H1 (cell line): ENCODE measurements around the gene NRP2. TPM values are rescaled to one million over a fixed set of nuclear protein-coding genes. Genes with fewer than 3 reads are reported as not detected.

ENCODE experiments used
- CTCF ChIA-PET: fragments of 300-600 bp; sonication (Branson Sonifier 250); formaldehyde crosslinking; loops from one replicate; lab custom pipeline; 2021; ENCODE audit not compliant: partially characterized antibody; lab: Charles Lee
- POLR2A ChIA-PET: fragments of 300-600 bp; sonication (Branson Sonifier 250); formaldehyde crosslinking; loops from one replicate; lab custom pipeline; 2021; ENCODE audit warnings: inconsistent platforms; ENCODE audit not compliant: partially characterized antibody; lab: Charles Lee
- DNase-seq, 2 experiments: peaks; one replicate each; pipeline versions ENCODE4 v3.0.0 to v3.0.0-alpha.2; 2010 to 2022; ENCODE audit warnings: low spot score in 2 of 2, low read depth in 1 of 2, mixed read lengths in 1 of 2
- FAIRE-seq: peaks from 2 replicates; lab custom pipeline; 2011; peaks lifted over from hg19 to GRCh38; lab: Jason Lieb, UNC
- H2AFZ ChIP-seq: 2 replicates; pipeline ENCODE4 v1.8.1; 2012; ENCODE audit warnings: low read length, inconsistent platforms
- H2AK5ac ChIP-seq: 2 replicates; pipeline ENCODE4 v1.6.1; 2013; ENCODE audit warnings: low read depth, low read length
- H2BK120ac ChIP-seq: replicated peaks from 2 replicates; pipeline ENCODE3; 2013; ENCODE audit warnings: low read depth, low read length, inconsistent platforms
- H2BK12ac ChIP-seq: 2 replicates; pipeline ENCODE4 v1.6.1; 2013; ENCODE audit warnings: low read depth, low read length
- H2BK15ac ChIP-seq: 2 replicates; pipeline ENCODE4 v1.6.1; 2013; ENCODE audit warnings: low read length
- H2BK20ac ChIP-seq: 2 replicates; pipeline ENCODE4 v1.6.1; 2013; ENCODE audit warnings: low read length
- H2BK5ac ChIP-seq: 2 replicates; pipeline ENCODE4 v1.6.1; 2013; ENCODE audit warnings: low read depth, low read length
- H3K14ac ChIP-seq: 2 replicates; pipeline ENCODE4 v1.6.1; 2013; ENCODE audit warnings: inconsistent platforms; ENCODE audit not compliant: insufficient read length
- H3K18ac ChIP-seq: 2 replicates; pipeline ENCODE4 v1.6.1; 2013; ENCODE audit warnings: low read length; ENCODE audit errors: extremely low read depth
- H3K23ac ChIP-seq: 2 replicates; pipeline ENCODE4 v1.6.1; 2013; ENCODE audit warnings: inconsistent platforms; ENCODE audit not compliant: insufficient read length
- H3K23me2 ChIP-seq: 2 replicates; pipeline ENCODE4 v1.6.1; 2013; ENCODE audit warnings: low read depth, low read length
- H3K27ac ChIP-seq: 2 replicates; pipeline ENCODE4 v1.6.1; 2011; ENCODE audit warnings: low read depth, low read length, inconsistent platforms
- H3K27me3 ChIP-seq, 4 experiments: replicated peaks in 1 of 4; 1 replicate in 1 of 4; 2 replicates in 3 of 4; pipeline versions ENCODE4 v1.6.1 to v1.8.1; 2011 to 2013; ENCODE audit warnings: low read length in 3 of 4, mild to moderate bottlenecking in 3 of 4, inconsistent platforms in 2 of 4, mixed read lengths in 2 of 4, moderate library complexity in 1 of 4; ENCODE audit not compliant: control insufficient read depth in 3 of 4, insufficient read depth in 3 of 4; ENCODE audit errors: extremely low read depth in 1 of 4
- H3K36me3 ChIP-seq, 4 experiments: 2 replicates each; pipeline versions ENCODE4 v1.6.1 to v1.8.1; 2011 to 2013; ENCODE audit warnings: mild to moderate bottlenecking in 4 of 4, low read length in 3 of 4, moderate library complexity in 2 of 4, control low read depth in 1 of 4, inconsistent platforms in 1 of 4; ENCODE audit not compliant: insufficient read depth in 4 of 4, control insufficient read depth in 2 of 4
- H3K4ac ChIP-seq: replicated peaks from 2 replicates; pipeline ENCODE3; 2013; ENCODE audit warnings: low read length, low read depth, mixed read lengths, inconsistent platforms; ENCODE audit not compliant: insufficient read length
- H3K4me1 ChIP-seq, 4 experiments: replicated peaks in 1 of 4; 1 replicate in 1 of 4; 2 replicates in 3 of 4; pipeline versions ENCODE4 v1.6.1 to v1.8.1; 2011 to 2013; ENCODE audit warnings: low read length in 3 of 4, inconsistent platforms in 2 of 4, mixed read lengths in 1 of 4; ENCODE audit not compliant: insufficient read depth in 4 of 4, control insufficient read depth in 3 of 4
- H3K4me2 ChIP-seq, 2 experiments: 2 replicates each; pipeline versions ENCODE4 v1.6.1 to v1.8.1; 2011 to 2013; ENCODE audit warnings: low read depth in 2 of 2, low read length in 2 of 2, control low read depth in 1 of 2, inconsistent platforms in 1 of 2, mild to moderate bottlenecking in 1 of 2; ENCODE audit not compliant: insufficient read depth in 1 of 2
- H3K4me3 ChIP-seq, 4 experiments: fragments of 200-600, 300-600 bp in 1 of 4; sonication (generic), shearing (Covaris generic), sonication (Bioruptor Twin) in 1 of 4; 2 replicates each; pipeline versions ENCODE4 v1.5.1 to v1.8.1; 2011 to 2016; ENCODE audit warnings: low read length in 4 of 4, low read depth in 3 of 4, control low read depth in 2 of 4, inconsistent platforms in 2 of 4, mild to moderate bottlenecking in 2 of 4, mixed read lengths in 1 of 4, moderate library complexity in 1 of 4; ENCODE audit not compliant: insufficient read depth in 2 of 4; ENCODE audit errors: extremely low read depth in 1 of 4
- H3K56ac ChIP-seq: replicated peaks from 2 replicates; pipeline ENCODE3; 2013; ENCODE audit warnings: low read depth, mild to moderate bottlenecking, mixed read lengths, low read length, inconsistent platforms; ENCODE audit not compliant: insufficient read length
- H3K79me1 ChIP-seq: 2 replicates; pipeline ENCODE4 v1.6.1; 2013; ENCODE audit warnings: low read depth, low read length, control low read depth
- H3K79me2 ChIP-seq, 2 experiments: 2 replicates each; pipeline versions ENCODE4 v1.6.1 to v1.8.1; 2012 to 2013; ENCODE audit warnings: low read length in 2 of 2, mild to moderate bottlenecking in 2 of 2, inconsistent platforms in 1 of 2; ENCODE audit not compliant: insufficient read depth in 2 of 2, control insufficient read depth in 1 of 2
- H3K9ac ChIP-seq, 4 experiments: replicated peaks in 1 of 4; 1 replicate in 1 of 4; 2 replicates in 3 of 4; pipeline versions ENCODE4 v1.6.1 to v1.8.1; 2011 to 2013; ENCODE audit warnings: low read depth in 3 of 4, low read length in 3 of 4, control low read depth in 2 of 4, mild to moderate bottlenecking in 2 of 4, moderate library complexity in 2 of 4, inconsistent platforms in 1 of 4; ENCODE audit errors: extremely low read depth in 1 of 4
- H3K9me3 ChIP-seq, 2 experiments: 2 replicates each; pipeline versions ENCODE4 v1.6.1 to v1.8.1; 2012 to 2013; ENCODE audit warnings: mild to moderate bottlenecking in 2 of 2, moderate library complexity in 2 of 2, control low read depth in 1 of 2, inconsistent platforms in 1 of 2, low read depth in 1 of 2, low read length in 1 of 2, mixed read lengths in 1 of 2; ENCODE audit not compliant: insufficient read depth in 2 of 2
- H4K20me1 ChIP-seq, 2 experiments: replicated peaks in 1 of 2; 2 replicates each; pipeline versions ENCODE3 to v1.8.1; 2011 to 2013; ENCODE audit warnings: inconsistent platforms in 2 of 2, low read length in 2 of 2, mild to moderate bottlenecking in 1 of 2; ENCODE audit not compliant: insufficient read depth in 2 of 2, control insufficient read depth in 1 of 2
- H4K5ac ChIP-seq: 2 replicates; pipeline ENCODE4 v1.6.1; 2013; ENCODE audit warnings: low read length, low read depth, mixed read lengths, inconsistent platforms; ENCODE audit not compliant: insufficient read length
- H4K8ac ChIP-seq: 2 replicates; pipeline ENCODE4 v1.8.0; 2013; ENCODE audit warnings: mild to moderate bottlenecking, moderate library complexity, low read length, inconsistent platforms; ENCODE audit not compliant: insufficient read depth; ENCODE audit errors: extremely low read depth
- H4K91ac ChIP-seq: replicated peaks from 2 replicates; pipeline ENCODE3; 2013; ENCODE audit warnings: low read length, mixed read lengths, inconsistent platforms; ENCODE audit not compliant: insufficient read length
- CBX5 ChIP-seq: fragments of 300-800, 300-1000 bp; sonication (generic); IDR thresholded peaks from 2 replicates; pipeline ENCODE4 v1.7.1; 2016; ENCODE audit warnings: antibody characterized with exemption, low read length, low read depth
- CREB1 ChIP-seq: IDR thresholded peaks from 2 replicates; pipeline ENCODE4 v1.6.1; 2012; ENCODE audit warnings: inconsistent platforms
- EZH2 ChIP-seq: fragments of 200-600 bp; sonication (generic); IDR thresholded peaks from 2 replicates; pipeline ENCODE4 v1.7.1; 2012; ENCODE audit warnings: low read depth, mild to moderate bottlenecking, moderate library complexity, low read length, inconsistent platforms; ENCODE audit not compliant: severe bottlenecking
- FOSL1 ChIP-seq: IDR thresholded peaks from 2 replicates; pipeline ENCODE4 v1.6.1; 2011; ENCODE audit warnings: mild to moderate bottlenecking, low read depth, low read length, moderate library complexity; ENCODE audit not compliant: insufficient read depth
- GTF2F1 ChIP-seq: IDR thresholded peaks from 2 replicates; pipeline ENCODE4 v1.6.1; 2012; ENCODE audit warnings: low read depth, low read length, improper control_type of control experiment, borderline replicate concordance
- JUND ChIP-seq: IDR thresholded peaks from 2 replicates; pipeline ENCODE4 v1.6.1; 2011; ENCODE audit warnings: mild to moderate bottlenecking, improper control_type of control experiment, low read length
- MAX ChIP-seq: IDR thresholded peaks from 2 replicates; pipeline ENCODE4 v1.6.1; 2012; ENCODE audit warnings: inconsistent platforms
- POLR2AphosphoS5 ChIP-seq: IDR thresholded peaks from 2 replicates; pipeline ENCODE4 v1.6.1; 2011; ENCODE audit warnings: low read depth, low read length
- POU5F1 ChIP-seq: IDR thresholded peaks from 2 replicates; pipeline ENCODE4 v1.6.1; 2011; ENCODE audit warnings: low read depth, mild to moderate bottlenecking, low read length, moderate library complexity
- RBBP5 ChIP-seq: IDR thresholded peaks from 2 replicates; pipeline ENCODE4 v1.7.1; 2012; ENCODE audit warnings: low read depth, mild to moderate bottlenecking, inconsistent platforms, low read length, moderate library complexity, borderline replicate concordance
- TAF7 ChIP-seq: optimal IDR thresholded peaks from 2 replicates; pipeline ENCODE3; 2011; ENCODE audit warnings: low read depth, mild to moderate bottlenecking, inconsistent platforms, low read length, moderate library complexity, borderline replicate concordance
- TBP ChIP-seq: IDR thresholded peaks from 2 replicates; pipeline ENCODE4 v1.6.1; 2011; ENCODE audit warnings: low read depth, low read length, improper control_type of control experiment
- WGBS, 2 experiments: shearing (Covaris generic) in 1 of 2; methylation state at CpG; one replicate each; pipeline versions ENCODE4 v1.1.6 to v1.1.7; 2013 to 2015; ENCODE audit warnings: low lambda C conversion rate in 2 of 2, mixed read lengths in 2 of 2, inconsistent platforms in 1 of 2, low coverage in 1 of 2, missing lambda C conversion rate in 1 of 2; ENCODE audit not compliant: insufficient replicate concordance in 2 of 2, insufficient coverage in 1 of 2, insufficient read length in 1 of 2; ENCODE audit errors: extremely low coverage in 1 of 2, missing lambda C conversion rate in 1 of 2; 5-methylcytosine and 5-hydroxymethylcytosine counted together
- polyA plus RNA-seq, 7 experiments: library from polyadenylated mRNA; depleted of rRNA in 3 of 7; stranded (reverse) in 5 of 7; unstranded in 2 of 7; fragments of >200 nt in 5 of 7; fragments of 200-250 nt in 2 of 7; gene quantifications; 1 replicate in 5 of 7; 2 replicates in 1 of 7; 4 replicates in 1 of 7; pipeline versions ENCODE4 v1.2.1 to v1.2.3, GENCODE V29; 2011 to 2013; ENCODE audit warnings: missing spikeins in 2 of 7, mixed read lengths in 2 of 7
- total RNA-seq: library from RNA; stranded (reverse); fragmentation: NEBNext Ultra II Directional; extraction: Animal tissue kit (Norgen Biotek cat#: 25700); gene quantifications from 2 replicates; pipeline ENCODE4 v1.2.1, GENCODE V29; 2021

Gene NRP2
- total and polyA plus RNA-seq, 2 of the 8 experiments (the other 6 are each of a cell fraction or from before 2014, with no cell fraction given), result 32.0 to 37.8 TPM

- DNase-seq (no peak), FAIRE-seq (no peak)
- Histone ChIP-seq H3K14ac (no peak overlapping the region), H2AFZ (0 out of 2 replicates have a peak overlapping the region, but pooled peaks have one; percentile 62), H3K18ac (no peak overlapping the region), H3K9me3 (0 out of 4 replicates have a peak, but pooled peaks cover 0 to 2% of the 10 kb centered on the region in 2 experiments), H2AK5ac (no peak overlapping the region), H2BK15ac (no peak overlapping the region), H2BK5ac (no peak overlapping the region), H3K27me3 (no peaks in the 10 kb centered on the region; a peak in 1 of 7 replicates), H3K4ac (no peak overlapping the region), H3K9ac (no peak overlapping the region), H3K27ac (no peak overlapping the region), H4K91ac (no peak overlapping the region), H2BK20ac (no peak overlapping the region), H4K20me1 (no peaks in the 10 kb centered on the region), H3K4me2 (no peak overlapping the region), H4K8ac (no peak overlapping the region), H2BK120ac (no peak overlapping the region), H3K4me1 (peaks cover 0 to 2% (median under 1%) of the 10 kb centered on the region in 4 experiments; a peak in 2 of 7 replicates), H3K4me3 (no peak overlapping the region), H3K23ac (no peak overlapping the region), H3K79me2 (no peaks in the 10 kb centered on the region), H3K23me2 (no peaks in the 10 kb centered on the region), H2BK12ac (no peak overlapping the region), H3K56ac (no peak overlapping the region), H3K79me1 (no peaks in the 10 kb centered on the region), H3K36me3 (no peaks in the 10 kb centered on the region), H4K5ac (no peak overlapping the region)
- TF ChIP-seq EZH2 (no peak), CREB1 (no peak), TBP (no peak), POLR2AphosphoS5 (no peak), TAF7 (no peak), POU5F1 (no peak), RBBP5 (no peak), FOSL1 (no peak), JUND (no peak), CBX5 (no peak), MAX (no peak), GTF2F1 (no peak)
- ChIA-PET POLR2A (no interaction called here), CTCF (interaction anchor here (0.6 to 2.7 kb wide), 5 partner anchors 9 to 1614 kb away, joined by 3 to 6 read pairs (median 3); no protein-coding TSS in a partner anchor)
- 89% methylated on average over 6 of the region's 6 CpGs; no CpG with 5 or more reads in 1 of the 2 experiments for WGBS, 2 experiments
These were observed 44.4 kb upstream of the NRP2 start for GRCh38 chr2:205637779-205638503.
